Body of pancreas (tissue), 4 donors: ENCODE results near the gene RNU6-9. TPM values are rescaled to one million over a fixed set of nuclear protein-coding genes. Genes with fewer than 3 reads are reported as not detected.

ENCODE experiments used
- ATAC-seq: fragments of 150-250 bp; one replicate; pipeline ENCODE4 v1.9.1; 2016
- DNase-seq, 4 donors: peaks; one replicate each; pipeline ENCODE4 v3.0.0-alpha.2; 2019
- H3K27ac ChIP-seq, 4 donors: fragments of 200-600 bp; sonication (generic); 1 replicate in 3 of 4; 2 replicates in 1 of 4; pipeline versions ENCODE4 v1.5.1 to v1.6.1; 2016 to 2019; ENCODE audit warnings: mild to moderate bottlenecking in 1 of 4, mixed read lengths in 1 of 4, moderate library complexity in 1 of 4
- H3K27me3 ChIP-seq, 2 donors: fragments of 200-600 bp; sonication (generic); one replicate each; pipeline ENCODE4 v1.6.0; 2016; ENCODE audit warnings: mild to moderate bottlenecking in 1 of 2
- H3K36me3 ChIP-seq, 2 donors: fragments of 200-600 bp; sonication (generic); replicated peaks in 1 of 2; 2 replicates each; pipeline ENCODE4 v1.5.1; 2016; ENCODE audit warnings: low read depth in 2 of 2; ENCODE audit not compliant: insufficient read depth in 1 of 2
- H3K4me1 ChIP-seq: fragments of 200-600 bp; sonication (generic); one replicate; pipeline ENCODE4 v1.6.0; 2016
- H3K4me3 ChIP-seq, 2 donors: fragments of 200-600 bp; sonication (generic); 1 replicate in 1 of 2; 2 replicates in 1 of 2; pipeline ENCODE4 v1.5.1; 2016 to 2019
- H3K9me3 ChIP-seq, 3 donors: fragments of 200-600 bp; sonication (generic); 1 replicate in 2 of 3; 2 replicates in 1 of 3; pipeline ENCODE4 v1.5.1; 2016
- POLR2A ChIP-seq, 3 donors: fragments of 450-650 bp; IDR thresholded peaks; one replicate each; pipeline ENCODE4 v1.6.1; 2016; ENCODE audit warnings: antibody characterized with exemption in 3 of 3, mild to moderate bottlenecking in 2 of 3
- WGBS, 2 donors: methylation state at CpG; one replicate each; pipeline ENCODE4 v1.1.5; 2017; 5-methylcytosine and 5-hydroxymethylcytosine counted together
- intact Hi-C: fragments of 100-400 bp; cut with DNase I; formaldehyde crosslinking; loops from one replicate; pipeline ENCODE4 v1.15.1; 2023
- total RNA-seq, 2 donors: library from RNA; depleted of rRNA; stranded (reverse); fragments of >200 nt; gene quantifications; one replicate each; pipeline ENCODE4 v1.1.0, GENCODE V29; 2016
- TF ChIP-seq, protein P1 (sequence below), 7 experiments: fragments of 450-650 bp in 4 of 7; fragments of 200-600 bp in 3 of 7; sonication (generic) in 3 of 7; IDR thresholded peaks; one replicate each; pipeline ENCODE4 v1.5.1; 2016 to 2019; ENCODE audit warnings: antibody characterized with exemption in 7 of 7

Gene RNU6-9
- total RNA-seq, 2 donors from 2014 or later = not detected

- WGBS, 2 donors = 73 to 77% methylated on average over 9 of the region's 9 CpGs
- Histone ChIP-seq H3K4me1 (peaks cover 17% of the 10 kb centered on the region), H3K36me3 (no peaks in the 10 kb centered on the region), H3K27me3 (no peaks in the 10 kb centered on the region), H3K4me3 (no peak overlapping the region), H3K27ac (no peak overlapping the region), H3K9me3 (no peaks in the 10 kb centered on the region)
- ATAC-seq (no peak), DNase-seq (no peak)
- intact Hi-C loops = no loop called here
- TF ChIP-seq, protein P1, sequence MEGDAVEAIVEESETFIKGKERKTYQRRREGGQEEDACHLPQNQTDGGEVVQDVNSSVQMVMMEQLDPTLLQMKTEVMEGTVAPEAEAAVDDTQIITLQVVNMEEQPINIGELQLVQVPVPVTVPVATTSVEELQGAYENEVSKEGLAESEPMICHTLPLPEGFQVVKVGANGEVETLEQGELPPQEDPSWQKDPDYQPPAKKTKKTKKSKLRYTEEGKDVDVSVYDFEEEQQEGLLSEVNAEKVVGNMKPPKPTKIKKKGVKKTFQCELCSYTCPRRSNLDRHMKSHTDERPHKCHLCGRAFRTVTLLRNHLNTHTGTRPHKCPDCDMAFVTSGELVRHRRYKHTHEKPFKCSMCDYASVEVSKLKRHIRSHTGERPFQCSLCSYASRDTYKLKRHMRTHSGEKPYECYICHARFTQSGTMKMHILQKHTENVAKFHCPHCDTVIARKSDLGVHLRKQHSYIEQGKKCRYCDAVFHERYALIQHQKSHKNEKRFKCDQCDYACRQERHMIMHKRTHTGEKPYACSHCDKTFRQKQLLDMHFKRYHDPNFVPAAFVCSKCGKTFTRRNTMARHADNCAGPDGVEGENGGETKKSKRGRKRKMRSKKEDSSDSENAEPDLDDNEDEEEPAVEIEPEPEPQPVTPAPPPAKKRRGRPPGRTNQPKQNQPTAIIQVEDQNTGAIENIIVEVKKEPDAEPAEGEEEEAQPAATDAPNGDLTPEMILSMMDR (IDR thresholded peaks at IDR 0.05) = no peak
- no peak for TF ChIP-seq POLR2A (IDR thresholded peaks at IDR 0.05)
Measured at GRCh38 chr19:858284-858683, 35.0 kb upstream of the RNU6-9 start.

DNA sequence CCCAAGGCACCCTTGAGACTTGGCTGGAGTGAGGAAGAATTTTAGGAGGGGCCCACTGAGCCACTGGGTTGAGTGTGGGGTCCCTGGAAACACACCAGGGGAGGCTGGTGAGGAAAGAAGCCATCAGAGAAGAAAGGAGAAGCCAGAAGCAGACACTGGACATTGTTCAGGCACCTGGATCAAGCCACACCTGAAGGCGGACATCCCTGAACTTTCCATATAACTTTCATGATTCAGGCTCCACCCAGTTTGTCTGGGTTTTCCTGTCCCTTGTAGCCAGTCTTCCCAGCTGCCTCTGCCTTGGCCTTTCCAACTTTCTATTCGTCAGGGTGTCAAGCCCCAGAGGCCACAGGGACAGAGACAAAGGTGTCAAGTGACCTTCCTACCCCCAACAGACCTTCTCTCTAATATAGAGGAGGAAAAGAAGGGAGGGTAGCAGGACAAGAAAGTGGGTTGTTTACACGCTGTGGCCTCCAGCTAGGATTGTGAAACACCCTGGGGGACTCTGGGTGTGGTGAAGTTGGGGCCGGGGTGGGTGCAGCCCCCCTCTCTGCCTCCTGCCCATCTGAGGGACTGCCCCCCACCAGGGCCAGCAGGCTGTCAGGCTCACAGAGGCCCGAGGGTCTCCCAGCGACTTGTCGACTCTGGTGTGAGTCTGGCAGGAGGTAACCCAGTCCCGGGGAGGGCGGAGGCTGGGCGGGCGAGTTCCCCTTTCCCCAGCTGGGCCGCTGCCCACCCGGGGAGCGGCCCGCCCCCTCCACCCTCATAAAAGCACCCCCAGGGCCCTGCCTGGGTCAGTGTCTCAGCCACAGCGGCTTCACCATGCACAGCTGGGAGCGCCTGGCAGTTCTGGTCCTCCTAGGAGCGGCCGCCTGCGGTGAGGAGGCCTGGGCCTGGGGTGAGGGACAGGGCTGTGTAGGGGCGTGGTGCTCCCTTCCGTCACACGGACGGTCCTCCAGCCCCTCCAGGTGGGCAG is 34.1 kb upstream of the RNU6-9 start, which contains the start of gene CFD:
CFD (plus strand) TSS at position 797 of the 976 bp plus-strand sequence; CDS start at position 823, 26 bp downstream.
- H3K4me1 ChIP-seq = peaks cover 25% of the 10 kb centered on the region
- TF ChIP-seq POLR2A (IDR thresholded peaks at IDR 0.05) = peak in 2 of 3 donors; percentile 28 to 50
- TF ChIP-seq, protein P1 (IDR thresholded peaks at IDR 0.05) = no peak
- DNase-seq = peak in 1 of 4 donors; percentile 53
- H3K27ac ChIP-seq = no peak within 1 kb of the TSS
- H3K4me3 ChIP-seq = peak within 1 kb of the TSS in 1 of 2 donors; percentile 9
- no peaks in the 10 kb centered on the region for H3K36me3 ChIP-seq
- WGBS, 2 donors = 47 to 66% methylated on average over 9 to 23 of the region's 24 CpGs
- ATAC-seq = no peak
- H3K27me3 ChIP-seq = no peaks in the 10 kb centered on the region
- no peaks in the 10 kb centered on the region for H3K9me3 ChIP-seq
- intact Hi-C loops = no loop called here

GRCh38 chr19:861141-861755 is 32.0 kb upstream of the RNU6-9 start:
- Histone ChIP-seq H3K27ac (no peak overlapping the region), H3K36me3 (no peaks in the 10 kb centered on the region), H3K4me1 (peaks cover 27% of the 10 kb centered on the region), H3K9me3 (no peaks in the 10 kb centered on the region), H3K27me3 (no peaks in the 10 kb centered on the region), H3K4me3 (no peak overlapping the region)
- DNase-seq (no peak), ATAC-seq (no peak)
- intact Hi-C loops = loop anchor here (5.0 kb wide), 1 partner anchor 56 kb away; the partner anchor contains the start of gene KISS1R
- WGBS, 2 donors = 39 to 90% methylated on average over 2 to 17 of the region's 35 CpGs
- TF ChIP-seq, protein P1 (IDR thresholded peaks at IDR 0.05) = no peak
- TF ChIP-seq POLR2A (IDR thresholded peaks at IDR 0.05) = no peak

GRCh38 chr19:861756-862580 is 31.3 kb upstream of the RNU6-9 start:
- peaks cover 27% of the 10 kb centered on the region for H3K4me1 ChIP-seq
- no peaks in the 10 kb centered on the region for H3K36me3 ChIP-seq
- ATAC-seq (peak; percentile 25), DNase-seq (peak in 3 of 4 donors; percentile 51 to 55 (median 51))
- H3K27ac ChIP-seq = no peak overlapping the region
- no peak for TF ChIP-seq POLR2A (IDR thresholded peaks at IDR 0.05)
- TF ChIP-seq, protein P1 (IDR thresholded peaks at IDR 0.05) = no peak
- H3K4me3 ChIP-seq = no peak overlapping the region
- WGBS, 2 donors = 5 to 21% methylated on average over 25 to 51 of the region's 60 CpGs
- no peaks in the 10 kb centered on the region for H3K9me3 ChIP-seq
- intact Hi-C loops = loop anchor here (5.0 kb wide), 1 partner anchor 55 kb away; the partner anchor contains the start of gene KISS1R
- H3K27me3 ChIP-seq = no peaks in the 10 kb centered on the region
